ENCODE results near the gene GCA.

- TF ChIP-seq CTCF (IDR thresholded peaks at IDR 0.05) (no peak), EP300 (IDR thresholded peaks at IDR 0.05) (no peak), POLR2AphosphoS5 (IDR thresholded peaks at IDR 0.05) (no peak)
These were observed 48.9 kb upstream of the GCA start for GRCh38 chr2:162295009-162295408.

All from gastroesophageal sphincter (tissue), 3 donors.